LoVo (cell line): ENCODE data around the gene ZNF563.

ENCODE experiments used
- DNase-seq: peaks from one replicate; pipeline ENCODE4 v3.0.0-alpha.2; 2016; ENCODE audit warnings: low spot score

Gene ZNF563

GRCh38 chr19:12294249-12295158 lies 38.9 kb downstream of the ZNF563 start, which contains the start of gene ZNF44:
TSS of gene ZNF44 (minus strand) at chr19:12294883. CDS start at chr19:12294694, 189 bp downstream.
- peak; percentile 95 for DNase-seq

- peak; percentile 86 for DNase-seq
These were observed 39.6 kb downstream of the ZNF563 start for GRCh38 chr19:12293777-12294248.

GRCh38 chr19:12289790-12290065 lies 43.7 kb downstream of the ZNF563 start:
- DNase-seq, result no peak

GRCh38 chr19:12287958-12288500 lies 45.4 kb downstream of the ZNF563 start:
- no peak for DNase-seq

- no peak for DNase-seq
These were observed 48.8 kb downstream of the ZNF563 start for GRCh38 chr19:12284631-12285030.

- no peak for DNase-seq
These were observed 49.2 kb downstream of the ZNF563 start for GRCh38 chr19:12284226-12284625.

- DNase-seq, result no peak
These were observed 54.7 kb downstream of the ZNF563 start for GRCh38 chr19:12278713-12279112.

- no peak for DNase-seq
These were observed 60.2 kb downstream of the ZNF563 start for GRCh38 chr19:12272980-12273901.

- no peak for DNase-seq
These were observed 61.0 kb downstream of the ZNF563 start for GRCh38 chr19:12272386-12272785.

GRCh38 chr19:12270854-12271253 lies 62.6 kb downstream of the ZNF563 start:
- no peak for DNase-seq
